ENCODE measurements around the gene TOR1B. TPM values are rescaled to one million over a fixed set of nuclear protein-coding genes. Genes with fewer than 3 reads are reported as not detected.

The TOR1B gene
- total RNA-seq, 4 donors from 2014 or later: 19.8 to 54.7 (median 44.5) TPM

GRCh38 chr9:129851821-129852220, 48.8 kb downstream of the TOR1B start:
- no peak for DNase-seq
- no peaks in the 10 kb centered on the region for H3K4me1 ChIP-seq
- no peak overlapping the region for H3K4me3 ChIP-seq
- no peaks in the 10 kb centered on the region for H3K9me3 ChIP-seq
- TF ChIP-seq POLR2A (IDR thresholded peaks at IDR 0.05): no peak
- TF ChIP-seq CTCF (IDR thresholded peaks at IDR 0.05): no peak
- H3K36me3 ChIP-seq: peaks cover 0 to 47% (median 0%) of the 10 kb centered on the region in 3 donors
- H3K27me3 ChIP-seq: no peaks in the 10 kb centered on the region
- no peak overlapping the region for H3K27ac ChIP-seq

- Histone ChIP-seq H3K4me3 (no peak overlapping the region), H3K27me3 (no peaks in the 10 kb centered on the region), H3K27ac (no peak overlapping the region), H3K4me1 (no peaks in the 10 kb centered on the region), H3K9me3 (no peaks in the 10 kb centered on the region), H3K36me3 (peaks cover 0 to 47% (median 0%) of the 10 kb centered on the region in 3 donors)
- TF ChIP-seq POLR2A (IDR thresholded peaks at IDR 0.05) (no peak), CTCF (IDR thresholded peaks at IDR 0.05) (no peak)
- DNase-seq: no peak
Observed at GRCh38 chr9:129852579-129852978, 49.6 kb downstream of the TOR1B start.

GRCh38 chr9:129853614-129854013, 50.6 kb downstream of the TOR1B start:
- H3K4me3 ChIP-seq: no peak overlapping the region
- TF ChIP-seq CTCF (IDR thresholded peaks at IDR 0.05) (no peak), POLR2A (IDR thresholded peaks at IDR 0.05) (no peak)
- no peak for DNase-seq
- H3K36me3 ChIP-seq: peaks cover 0 to 57% (median 0%) of the 10 kb centered on the region in 3 donors
- no peaks in the 10 kb centered on the region for H3K27me3 ChIP-seq
- H3K9me3 ChIP-seq: no peaks in the 10 kb centered on the region
- no peak overlapping the region for H3K27ac ChIP-seq
- H3K4me1 ChIP-seq: no peaks in the 10 kb centered on the region

GRCh38 chr9:129854588-129855110, 51.7 kb downstream of the TOR1B start:
- no peak overlapping the region for H3K4me3 ChIP-seq
- TF ChIP-seq CTCF (IDR thresholded peaks at IDR 0.05) (no peak), POLR2A (IDR thresholded peaks at IDR 0.05) (no peak)
- no peak for DNase-seq
- no peaks in the 10 kb centered on the region for H3K27me3 ChIP-seq
- H3K4me1 ChIP-seq: no peaks in the 10 kb centered on the region
- peaks cover 0 to 62% (median 0%) of the 10 kb centered on the region in 3 donors for H3K36me3 ChIP-seq
- no peak overlapping the region for H3K27ac ChIP-seq
- H3K9me3 ChIP-seq: no peaks in the 10 kb centered on the region

GRCh38 chr9:129857207-129857606, 54.2 kb downstream of the TOR1B start:
- Histone ChIP-seq H3K27me3 (no peaks in the 10 kb centered on the region), H3K4me1 (no peaks in the 10 kb centered on the region), H3K9me3 (no peaks in the 10 kb centered on the region), H3K36me3 (peaks cover 0 to 67% (median 0%) of the 10 kb centered on the region in 3 donors), H3K4me3 (no peak overlapping the region), H3K27ac (no peak overlapping the region)
- TF ChIP-seq POLR2A (IDR thresholded peaks at IDR 0.05): no peak
- no peak for TF ChIP-seq CTCF (IDR thresholded peaks at IDR 0.05)
- no peak for DNase-seq
